SIG-M5 treated with dmso at 0.1 percent for 504 hours (cell line): ENCODE results near the gene PDE8A.

Experiments
- DNase-seq: peaks from one replicate; lab custom pipeline; 2025; ENCODE audit not compliant: unreplicated experiment; lab: John Stamatoyannopoulos, UW

Gene PDE8A

DNA sequence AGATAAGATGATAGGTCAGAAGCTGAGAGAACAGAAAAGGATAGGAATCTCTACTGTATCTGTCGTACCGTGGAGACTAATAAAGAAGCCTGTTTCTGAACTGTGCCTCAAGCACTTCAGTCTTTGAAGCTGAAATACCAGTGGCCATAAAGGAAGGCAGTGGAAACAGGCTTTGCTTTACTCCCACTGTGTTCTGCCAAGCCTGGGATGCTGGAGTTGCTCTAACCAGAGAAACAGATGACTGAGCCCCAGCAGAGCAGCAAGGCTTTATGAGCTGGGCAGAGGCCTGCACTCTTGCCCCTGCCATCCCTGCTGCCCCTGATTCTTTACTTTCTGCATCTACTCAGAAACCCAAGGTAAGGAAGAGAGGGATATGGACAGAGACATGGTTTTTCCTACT, 89.4 kb downstream of the PDE8A start:
- no peak for DNase-seq

DNA sequence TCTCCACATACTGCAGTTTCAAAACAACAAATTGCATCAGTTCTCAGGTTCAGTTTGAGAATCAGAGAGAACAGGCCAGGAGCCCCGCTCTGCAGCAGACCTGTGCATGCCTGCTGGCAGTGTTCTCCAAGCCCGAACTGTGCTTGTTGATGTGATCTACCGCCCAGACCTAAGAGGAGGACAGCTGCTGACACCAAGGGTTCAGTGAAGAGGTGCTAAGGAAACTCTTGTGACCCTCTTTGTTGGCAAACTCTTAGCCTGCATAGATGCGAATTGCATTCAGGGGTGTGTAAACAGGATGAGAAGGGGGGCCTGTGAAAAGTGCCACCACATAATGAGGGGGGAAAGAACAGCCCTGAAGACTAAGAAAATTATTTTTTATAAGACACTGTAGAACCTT, 89.8 kb downstream of the PDE8A start:
- no peak for DNase-seq

GRCh38 chr15:85072917-85073316, 91.3 kb downstream of the PDE8A start:
- DNase-seq = no peak

GRCh38 chr15:85073556-85074194, 92.0 kb downstream of the PDE8A start:
- no peak for DNase-seq

DNA sequence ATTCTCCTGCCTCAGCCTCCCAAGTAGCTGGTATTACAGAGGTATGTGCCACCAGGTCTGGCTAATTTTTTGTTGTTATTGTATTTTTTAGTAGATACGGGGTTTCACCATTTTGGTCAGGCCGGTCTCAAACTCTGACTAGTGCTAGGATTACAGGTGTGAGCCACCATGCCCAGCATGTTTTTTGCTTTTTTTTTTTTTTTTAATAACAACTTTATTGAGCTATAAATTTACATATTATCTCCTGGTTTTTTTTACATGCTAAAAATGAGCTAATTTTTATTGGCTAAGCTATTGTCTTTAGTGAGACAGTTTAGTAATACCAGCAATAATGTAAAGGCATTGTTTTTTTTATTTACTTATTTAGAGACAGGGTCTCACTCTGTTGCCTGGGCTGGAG, 105.2 kb downstream of the PDE8A start:
- DNase-seq = no peak

DNA sequence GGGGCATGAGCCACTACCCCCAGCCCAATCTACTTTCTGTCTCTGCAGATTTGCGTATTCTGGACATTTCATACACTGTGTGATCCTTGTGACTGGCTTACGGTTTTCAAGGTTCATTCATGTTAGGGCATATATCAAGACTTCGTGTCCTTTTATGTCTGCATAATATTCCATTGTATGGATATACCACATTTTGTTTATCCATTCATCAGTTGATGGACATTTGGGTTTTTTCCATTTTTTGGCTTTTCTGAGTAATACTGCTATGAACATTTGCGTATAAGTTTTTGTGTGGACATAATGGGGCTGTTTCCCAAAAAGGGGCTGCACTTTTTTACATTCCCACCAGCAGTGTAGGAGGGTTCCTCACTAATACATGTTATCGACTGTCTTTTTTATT, 106.6 kb downstream of the PDE8A start:
- no peak for DNase-seq

DNA sequence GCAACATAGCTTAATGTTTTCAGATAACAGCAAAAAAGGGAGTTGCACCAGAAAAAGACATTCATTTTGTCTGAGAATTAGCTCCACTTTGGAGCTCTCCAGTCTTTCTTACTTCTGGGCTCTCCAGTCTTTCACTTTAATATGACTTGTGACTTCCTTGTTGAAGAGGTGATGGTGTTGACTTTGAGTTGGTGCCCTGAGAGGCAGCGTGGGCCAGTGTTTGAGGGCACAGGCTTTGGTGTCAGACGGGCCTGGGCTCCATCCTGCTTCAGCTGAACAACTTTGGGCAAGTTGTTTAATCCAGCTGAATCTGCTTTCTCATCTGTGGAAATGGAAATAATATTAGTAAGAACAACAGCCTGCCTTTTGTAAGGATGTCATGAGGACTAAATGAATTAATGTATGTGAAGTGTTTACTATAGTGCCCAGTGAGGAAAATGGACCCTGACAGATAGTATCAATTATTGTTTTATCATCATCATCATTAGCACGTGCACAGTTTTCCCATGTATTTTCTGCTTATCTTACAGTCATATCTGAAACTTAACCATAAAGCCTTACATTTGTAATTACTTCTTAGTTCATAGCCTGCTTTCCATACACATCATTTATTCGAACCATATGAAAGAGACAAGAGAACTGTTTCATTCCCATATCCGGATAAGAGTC, 108.4 kb downstream of the PDE8A start:
- DNase-seq = no peak

DNA sequence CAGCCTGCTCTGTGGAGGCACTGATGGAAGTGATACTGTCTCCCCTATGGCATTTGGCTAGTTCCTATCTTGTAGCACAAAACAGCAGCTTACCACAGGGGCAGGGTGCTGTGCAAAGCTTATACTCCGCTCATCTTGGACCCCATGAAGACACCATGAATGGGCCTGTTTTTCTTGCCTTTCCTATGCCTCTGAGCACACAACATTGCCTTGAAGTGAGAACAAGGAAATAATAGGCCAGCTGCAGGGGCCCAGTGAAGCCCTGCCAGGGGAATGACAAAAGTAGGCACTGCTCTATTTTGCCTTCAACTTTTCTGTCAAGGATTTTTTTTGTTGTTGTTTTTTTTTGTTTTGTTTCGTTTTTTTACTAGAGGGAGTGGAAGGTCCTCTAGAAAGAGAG, 110.3 kb downstream of the PDE8A start:
- no peak for DNase-seq

DNA sequence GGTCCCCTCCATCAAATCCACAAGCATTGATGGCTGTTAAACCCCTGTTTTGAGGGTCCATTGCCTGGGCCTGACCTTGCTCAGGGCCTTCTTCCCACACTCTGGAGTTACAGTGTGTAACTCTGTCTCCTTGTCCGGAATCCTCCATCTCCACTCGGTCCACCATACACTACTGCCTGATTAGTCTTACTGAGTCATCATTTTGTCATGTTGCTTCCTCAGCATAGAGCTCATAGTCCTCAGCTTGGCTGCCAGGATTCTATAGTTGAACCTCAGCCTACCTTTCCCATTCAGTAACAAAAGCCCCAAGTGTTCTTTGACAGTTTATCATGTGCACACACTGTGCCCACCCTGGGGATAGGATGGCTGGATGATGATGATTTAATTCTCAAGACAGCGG, 113.0 kb downstream of the PDE8A start:
- DNase-seq = no peak

GRCh38 chr15:85095566-85095965, 113.9 kb downstream of the PDE8A start:
- no peak for DNase-seq

GRCh38 chr15:85097250-85097649, 115.6 kb downstream of the PDE8A start:
- no peak for DNase-seq

GRCh38 chr15:85097725-85098124, 116.1 kb downstream of the PDE8A start:
- no peak for DNase-seq

DNA sequence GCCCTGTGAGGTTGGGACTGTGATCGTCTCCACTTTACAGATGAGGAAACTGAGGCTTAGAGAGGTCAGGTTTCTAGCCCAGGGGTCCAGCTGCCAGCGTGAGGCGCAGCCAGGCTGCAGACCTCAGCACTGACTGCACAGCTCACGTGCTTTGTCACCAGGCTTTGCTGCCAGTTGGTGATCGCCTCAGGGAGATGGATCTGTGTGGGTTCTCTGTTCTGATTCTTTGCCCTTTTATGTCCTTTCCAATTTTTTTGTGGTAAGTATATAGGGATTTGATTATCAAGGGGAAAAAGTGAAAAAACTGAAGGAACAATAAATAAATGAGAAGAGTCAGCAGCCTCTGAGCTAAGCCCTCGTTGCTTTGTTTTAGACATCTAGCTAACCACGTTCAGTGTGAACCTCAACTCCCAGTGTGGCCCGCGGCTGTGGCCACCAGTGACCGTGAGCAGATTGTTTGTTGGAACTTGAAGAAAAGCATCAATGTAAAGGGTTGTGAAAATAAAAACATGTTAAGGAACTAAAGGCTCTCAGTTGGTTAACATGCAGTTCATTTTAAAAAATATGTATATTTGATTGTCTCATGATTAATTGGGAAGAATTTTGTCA, 117.6 kb downstream of the PDE8A start:
- DNase-seq = no peak

GRCh38 chr15:85100186-85100937, 118.7 kb downstream of the PDE8A start:
- no peak for DNase-seq

- no peak for DNase-seq
Measured at GRCh38 chr15:85104584-85104983, 122.9 kb downstream of the PDE8A start.

DNA sequence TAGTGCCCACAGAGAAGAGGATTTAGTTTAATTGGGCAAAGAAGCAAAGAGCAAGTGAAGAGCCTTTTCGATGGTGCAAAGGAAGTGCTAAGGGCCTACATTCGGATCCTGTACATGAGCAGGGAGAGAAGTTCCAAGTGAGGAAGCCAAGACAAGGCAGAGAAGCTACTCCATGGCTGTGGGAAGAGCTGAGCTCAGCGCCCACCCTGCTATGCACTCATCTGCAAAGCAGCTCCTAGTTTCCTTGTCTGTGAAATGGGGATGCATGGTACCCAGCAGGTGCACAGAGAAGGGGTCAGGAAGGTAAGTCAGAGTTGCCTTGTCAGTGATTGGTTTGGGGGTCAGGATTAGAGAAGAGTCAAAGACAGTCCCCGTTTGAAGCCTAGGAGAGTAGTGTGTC, 126.5 kb downstream of the PDE8A start:
- no peak for DNase-seq

DNA sequence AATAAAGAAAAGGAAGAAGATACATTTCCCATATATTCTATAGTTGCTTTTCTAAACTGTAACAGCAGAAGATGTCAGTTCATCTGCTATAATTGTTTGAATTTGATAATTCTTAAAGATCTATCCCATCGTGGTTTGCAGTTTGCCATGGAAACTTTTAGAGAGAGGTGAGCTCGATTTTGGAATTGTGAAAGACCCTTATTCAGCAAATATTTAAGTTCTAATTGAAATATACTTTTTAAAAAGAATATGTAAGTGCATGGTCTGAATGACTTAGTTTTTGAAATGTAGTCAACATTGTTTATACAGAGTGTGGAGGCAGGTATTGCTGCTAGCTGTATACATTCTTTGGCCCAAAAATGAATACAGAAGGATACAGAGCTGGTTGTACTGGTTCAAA, 127.7 kb downstream of the PDE8A start:
- DNase-seq = no peak

DNA sequence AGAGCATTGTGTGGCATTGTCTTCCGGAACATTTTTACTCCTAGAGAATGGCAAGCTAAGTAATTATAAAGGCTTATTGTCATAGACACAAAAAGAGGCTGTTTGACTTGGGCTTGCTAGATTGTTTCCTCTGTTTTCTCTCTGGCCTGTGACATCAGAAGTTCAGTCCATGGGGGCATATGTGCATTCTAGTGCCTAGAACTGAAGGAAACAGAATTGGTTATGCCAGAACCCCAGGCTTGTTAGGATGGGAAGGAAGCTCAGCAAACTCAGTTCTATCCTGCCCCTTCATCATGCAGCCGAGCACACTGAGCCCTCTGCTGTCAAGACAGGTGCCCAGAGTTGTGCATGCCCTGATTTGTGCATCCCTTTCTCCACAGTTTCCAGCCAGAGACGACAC, 131.3 kb downstream of the PDE8A start:
- no peak for DNase-seq

DNA sequence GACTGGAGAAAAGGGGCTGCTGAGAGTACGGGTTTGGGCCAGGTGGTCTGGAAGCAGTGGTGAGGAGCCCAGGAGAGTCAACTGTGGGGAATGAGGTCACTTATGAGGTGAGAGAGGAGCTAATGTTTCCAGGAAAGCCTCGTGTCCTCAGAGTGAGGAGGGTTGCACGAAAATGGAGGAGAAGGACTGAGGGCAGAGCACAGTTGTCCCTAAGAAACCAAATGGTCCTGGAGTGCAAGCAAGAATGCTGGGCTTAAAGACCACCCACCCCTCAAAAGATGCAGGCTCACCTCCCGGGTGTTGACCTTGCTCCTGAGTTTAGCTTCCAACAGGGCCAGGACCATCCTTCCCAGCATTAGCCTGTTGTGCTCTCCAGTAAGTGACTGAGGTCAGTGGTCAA, 133.2 kb downstream of the PDE8A start:
- no peak for DNase-seq

GRCh38 chr15:85116066-85116465, 134.4 kb downstream of the PDE8A start:
- no peak for DNase-seq

DNA sequence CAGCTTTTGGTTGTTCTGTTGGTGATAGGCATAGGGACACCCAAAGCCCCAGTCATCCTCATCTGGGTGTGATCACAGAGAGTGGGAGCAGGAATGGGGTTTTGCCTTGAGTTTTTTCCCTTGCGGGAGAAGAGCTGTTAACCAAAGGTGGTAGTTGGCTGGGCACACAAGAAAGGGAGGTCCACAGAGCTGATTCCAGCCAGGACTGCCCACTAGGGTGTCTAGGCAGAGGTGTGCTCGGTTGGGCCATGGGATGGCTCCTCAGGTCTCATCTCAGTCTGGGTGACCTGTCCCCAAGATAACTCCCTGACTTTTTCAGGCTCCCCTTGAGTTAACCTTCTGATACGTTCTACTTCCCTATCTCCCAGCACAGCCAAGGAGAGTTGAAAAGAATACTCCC, 134.8 kb downstream of the PDE8A start:
- no peak for DNase-seq
